GM12873 (cell line): ENCODE results near the gene SEMA3B.
A peak's percentile ranks its signal among the peaks of the same experiment; 100 is the strongest.

Experiments
- CTCF ChIP-seq: IDR thresholded peaks from 2 replicates; pipeline ENCODE4 v1.5.1; 2012; ENCODE audit warnings: low read depth, mild to moderate bottlenecking, moderate library complexity, low read length, control low read depth; ENCODE audit not compliant: insufficient read depth; ENCODE audit errors: missing control alignments

Gene SEMA3B

GRCh38 chr3:50299638-50299928 lies 30.6 kb downstream of the SEMA3B start:
- TF ChIP-seq CTCF = no peak

DNA sequence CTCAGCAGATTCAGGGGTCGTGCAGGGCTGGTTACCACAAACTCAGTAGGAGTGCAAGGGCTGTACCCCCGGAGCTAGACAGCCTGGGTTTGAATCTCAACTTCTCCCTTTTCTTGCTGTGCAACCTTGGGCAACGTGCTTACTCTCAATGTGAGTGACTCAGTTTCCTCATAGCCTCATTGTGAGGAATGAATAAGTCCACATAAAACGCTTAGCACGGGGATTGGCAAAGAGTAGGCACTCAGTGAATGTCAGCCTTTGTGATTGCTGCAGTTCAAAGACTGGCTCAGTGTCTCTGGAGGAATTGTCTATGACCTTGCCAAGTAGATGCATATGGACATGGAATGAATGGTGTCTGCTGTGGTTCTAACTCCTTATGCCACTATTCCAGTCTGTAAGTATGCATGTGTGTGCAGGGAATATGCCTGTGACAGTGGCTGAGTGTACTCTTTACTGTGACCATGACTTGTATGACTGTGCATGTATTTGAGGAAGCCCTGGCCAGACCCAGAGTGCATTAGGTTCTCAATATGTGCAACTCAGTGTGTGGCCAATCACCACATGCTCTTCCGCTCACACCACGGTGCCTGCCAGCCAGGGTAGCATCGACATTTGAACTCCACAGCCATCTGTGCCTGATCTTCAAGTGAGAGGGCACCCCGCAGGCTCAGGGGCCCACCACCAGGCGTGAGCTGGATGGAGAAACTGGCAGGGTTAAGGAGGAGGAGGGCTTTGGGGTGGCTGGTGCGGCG lies 31.2 kb downstream of the SEMA3B start:
- TF ChIP-seq CTCF = no peak

DNA sequence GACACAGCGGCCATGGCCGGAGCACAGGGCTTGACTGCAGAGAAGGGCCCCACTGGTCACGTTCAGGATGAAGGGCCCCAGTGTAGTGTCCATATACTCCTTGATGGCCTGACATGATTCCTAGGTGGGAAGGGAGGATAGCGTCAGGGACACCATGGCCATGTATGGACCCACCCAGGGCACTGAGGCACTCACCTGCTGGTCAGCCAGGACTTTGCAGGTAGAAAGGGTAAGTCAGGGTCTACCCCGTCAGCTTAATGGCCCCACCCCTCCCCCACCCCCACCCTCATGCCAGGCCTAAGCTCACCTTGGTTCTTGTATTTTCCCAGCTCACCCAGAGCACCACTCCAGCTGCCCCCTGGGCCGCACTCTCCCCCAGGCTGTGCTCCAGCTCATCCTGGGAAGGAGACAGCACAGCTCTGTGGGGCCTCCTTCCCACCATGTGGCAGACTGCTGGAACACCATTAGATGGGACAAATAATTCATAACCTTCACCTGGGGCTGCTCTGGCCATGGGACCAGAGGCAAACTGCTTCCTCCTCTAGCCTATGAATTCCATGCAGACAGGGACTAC lies 31.8 kb downstream of the SEMA3B start:
- TF ChIP-seq CTCF = no peak

GRCh38 chr3:50302095-50303012 lies 33.4 kb downstream of the SEMA3B start:
- no peak for TF ChIP-seq CTCF

- peak; percentile 4 for TF ChIP-seq CTCF
Measured at GRCh38 chr3:50303013-50303815, 34.3 kb downstream of the SEMA3B start, which contains the start of gene HYAL1. Gene HYAL1 (minus strand): TSS chr3:50303574. CDS start chr3:50302956, 618 bp downstream.

DNA sequence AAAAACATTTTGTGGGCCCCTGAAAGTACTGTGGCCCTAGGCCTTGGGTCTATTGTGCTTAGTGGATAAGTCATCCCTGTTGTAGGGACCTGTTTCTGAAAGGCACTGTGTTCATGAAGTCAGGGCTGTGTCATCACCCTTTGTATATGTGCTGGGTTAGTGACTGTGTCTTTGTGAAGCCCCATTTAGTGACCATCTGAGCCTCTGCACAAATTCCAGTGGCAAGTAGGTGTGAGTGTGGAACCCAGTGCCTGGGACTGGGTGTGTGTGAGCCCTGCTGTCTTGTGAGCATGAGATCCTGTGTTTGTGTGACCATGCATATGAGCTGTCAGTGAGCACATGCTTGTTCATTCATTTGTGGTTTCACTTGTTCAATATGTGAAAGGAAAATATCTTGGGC lies 35.7 kb downstream of the SEMA3B start:
- TF ChIP-seq CTCF = no peak

GRCh38 chr3:50314342-50314741 lies 45.4 kb downstream of the SEMA3B start:
- TF ChIP-seq CTCF = no peak
